Lung (tissue), 12 donors: Measurements from ENCODE around the gene PRSS50. TPM values are rescaled to one million over a fixed set of nuclear protein-coding genes. Genes with fewer than 3 reads are reported as not detected.

Experiments
- ATAC-seq: fragments of 200-7000 bp; cut with Tn5 transposase; one replicate; pipeline ENCODE4 v1.9.1; 2020; ENCODE audit warnings: moderate number of reproducible peaks; ENCODE audit not compliant: insufficient read depth, low FRiP score
- DNase-seq, 3 donors: peaks; one replicate each; pipeline ENCODE4 v3.0.0-alpha.2; 2013 to 2017
- H3K27ac ChIP-seq, 2 donors: one replicate each; pipeline ENCODE4 v1.5.1; 2013; ENCODE audit warnings: mild to moderate bottlenecking in 2 of 2, moderate library complexity in 2 of 2, control low read depth in 1 of 2, inconsistent platforms in 1 of 2, low read depth in 1 of 2, low read length in 1 of 2
- H3K27me3 ChIP-seq, 3 donors: one replicate each; pipeline ENCODE4 v1.5.1; 2013; ENCODE audit warnings: low read length in 2 of 3; ENCODE audit not compliant: control insufficient read depth in 3 of 3, insufficient read depth in 3 of 3
- H3K36me3 ChIP-seq, 4 donors: one replicate each; pipeline ENCODE4 v1.5.1; 2013; ENCODE audit warnings: low read length in 4 of 4, mild to moderate bottlenecking in 1 of 4, moderate library complexity in 1 of 4; ENCODE audit not compliant: control insufficient read depth in 4 of 4, insufficient read depth in 4 of 4
- H3K4me1 ChIP-seq, 5 donors: one replicate each; pipeline ENCODE4 v1.5.1; 2013; ENCODE audit warnings: low read length in 5 of 5, mild to moderate bottlenecking in 2 of 5, moderate library complexity in 1 of 5; ENCODE audit not compliant: control insufficient read depth in 5 of 5, insufficient read depth in 5 of 5
- H3K4me3 ChIP-seq: one replicate; pipeline ENCODE4 v1.5.1; 2013; ENCODE audit warnings: mild to moderate bottlenecking, control low read depth, moderate library complexity
- H3K9ac ChIP-seq, 2 donors: one replicate each; pipeline ENCODE4 v1.5.1; 2013; ENCODE audit warnings: low read length in 2 of 2, control low read depth in 1 of 2; ENCODE audit not compliant: insufficient read depth in 1 of 2
- H3K9me3 ChIP-seq, 4 donors: one replicate each; pipeline ENCODE4 v1.5.1; 2013; ENCODE audit warnings: low read length in 3 of 4, mild to moderate bottlenecking in 1 of 4, moderate library complexity in 1 of 4; ENCODE audit not compliant: control insufficient read depth in 4 of 4, insufficient read depth in 3 of 4
- WGBS, 2 donors: extraction: QIAGEN DNeasy Blood & Tissue Kit; methylation state at CpG; one replicate each; pipeline ENCODE4 v1.1.7; 2013; 5-methylcytosine and 5-hydroxymethylcytosine counted together
- polyA plus RNA-seq, 2 donors: library from polyadenylated mRNA; stranded (reverse); fragments of 200-250 nt; gene quantifications; one replicate each; pipeline ENCODE4 v1.2.1, GENCODE V29; 2013
- total RNA-seq, 2 donors: library from RNA; depleted of rRNA in 1 of 2; stranded (reverse); fragments of >200 nt in 1 of 2; gene quantifications; one replicate each; pipeline ENCODE4 v1.2.1, GENCODE V29; 2014 to 2021
- TF ChIP-seq, protein P1 (sequence below): IDR thresholded peaks from 2 replicates; pipeline ENCODE4 v1.5.1; 2012; ENCODE audit warnings: mild to moderate bottlenecking; ENCODE audit errors: control extremely low read depth, extremely low read depth
- donor health status: control.
- donor health status: control.
- donor health status: Bipolar disorder and iron deficiency.
- donor health status: healthy.
- donor health status: DM: yes; HTN: yes; CAD: no.

The PRSS50 gene
- total and polyA plus RNA-seq, 4 donors: 0.08 to 2.2 (median 0.31) TPM

DNA sequence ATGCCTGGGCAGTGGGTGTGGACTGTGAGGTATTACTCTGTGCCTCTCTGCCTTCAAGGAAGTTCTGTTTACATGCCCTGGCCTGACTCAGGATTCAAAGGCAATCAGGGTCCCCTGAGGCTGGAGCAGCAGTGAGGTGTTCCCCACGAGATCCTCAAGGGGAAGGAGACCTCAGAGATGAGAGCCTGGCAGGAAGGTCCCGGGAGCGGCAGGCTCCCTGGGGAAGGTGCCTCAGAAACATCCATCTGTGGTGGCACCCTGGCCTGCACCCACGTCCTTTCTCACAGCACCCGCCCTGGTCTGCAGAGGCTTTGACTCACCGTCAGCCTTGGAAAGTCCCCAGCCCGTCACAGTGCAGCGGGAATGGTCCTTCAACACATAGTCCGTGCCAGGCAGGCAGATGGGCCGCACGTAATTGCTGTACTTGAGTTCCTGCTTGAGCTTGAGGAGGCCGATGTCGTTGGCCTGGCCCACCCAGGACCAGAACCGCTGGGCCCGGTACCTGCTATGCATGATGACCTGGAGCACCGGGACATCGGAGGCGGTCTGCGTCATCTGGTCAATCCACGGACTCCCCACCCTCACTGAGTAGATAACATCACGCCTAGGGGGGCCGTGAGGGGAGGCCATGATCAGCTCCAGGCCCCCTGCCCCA lies 3.6 kb downstream of the PRSS50 start:
- H3K9ac ChIP-seq: no peak overlapping the region
- TF ChIP-seq, protein P1, sequence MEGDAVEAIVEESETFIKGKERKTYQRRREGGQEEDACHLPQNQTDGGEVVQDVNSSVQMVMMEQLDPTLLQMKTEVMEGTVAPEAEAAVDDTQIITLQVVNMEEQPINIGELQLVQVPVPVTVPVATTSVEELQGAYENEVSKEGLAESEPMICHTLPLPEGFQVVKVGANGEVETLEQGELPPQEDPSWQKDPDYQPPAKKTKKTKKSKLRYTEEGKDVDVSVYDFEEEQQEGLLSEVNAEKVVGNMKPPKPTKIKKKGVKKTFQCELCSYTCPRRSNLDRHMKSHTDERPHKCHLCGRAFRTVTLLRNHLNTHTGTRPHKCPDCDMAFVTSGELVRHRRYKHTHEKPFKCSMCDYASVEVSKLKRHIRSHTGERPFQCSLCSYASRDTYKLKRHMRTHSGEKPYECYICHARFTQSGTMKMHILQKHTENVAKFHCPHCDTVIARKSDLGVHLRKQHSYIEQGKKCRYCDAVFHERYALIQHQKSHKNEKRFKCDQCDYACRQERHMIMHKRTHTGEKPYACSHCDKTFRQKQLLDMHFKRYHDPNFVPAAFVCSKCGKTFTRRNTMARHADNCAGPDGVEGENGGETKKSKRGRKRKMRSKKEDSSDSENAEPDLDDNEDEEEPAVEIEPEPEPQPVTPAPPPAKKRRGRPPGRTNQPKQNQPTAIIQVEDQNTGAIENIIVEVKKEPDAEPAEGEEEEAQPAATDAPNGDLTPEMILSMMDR: no peak
- H3K27ac ChIP-seq: no peak overlapping the region
- H3K4me3 ChIP-seq: no peak overlapping the region
- no peaks in the 10 kb centered on the region for H3K27me3 ChIP-seq
- no peaks in the 10 kb centered on the region for H3K9me3 ChIP-seq
- H3K36me3 ChIP-seq: no peaks in the 10 kb centered on the region
- DNase-seq (no peak), ATAC-seq (peak; percentile 46)
- no peaks in the 10 kb centered on the region for H3K4me1 ChIP-seq
- 72 to 88% methylated on average over 22 of the region's 22 CpGs for WGBS, 2 donors

GRCh38 chr3:46713050-46713897 lies 4.4 kb downstream of the PRSS50 start:
- Histone ChIP-seq H3K4me1 (no peaks in the 10 kb centered on the region), H3K36me3 (no peaks in the 10 kb centered on the region), H3K9ac (no peak overlapping the region), H3K27ac (no peak overlapping the region), H3K27me3 (no peaks in the 10 kb centered on the region), H3K4me3 (no peak overlapping the region), H3K9me3 (no peaks in the 10 kb centered on the region)
- ATAC-seq (no peak), DNase-seq (no peak)
- 84 to 87% methylated on average over 14 of the region's 14 CpGs for WGBS, 2 donors
- TF ChIP-seq, protein P1: no peak

GRCh38 chr3:46712191-46713049 lies 5.2 kb downstream of the PRSS50 start:
- no peak overlapping the region for H3K27ac ChIP-seq
- no peaks in the 10 kb centered on the region for H3K36me3 ChIP-seq
- H3K4me3 ChIP-seq: no peak overlapping the region
- H3K9ac ChIP-seq: no peak overlapping the region
- TF ChIP-seq, protein P1: no peak
- WGBS, 2 donors: 84 to 85% methylated on average over 13 of the region's 13 CpGs
- no peaks in the 10 kb centered on the region for H3K27me3 ChIP-seq
- no peaks in the 10 kb centered on the region for H3K4me1 ChIP-seq
- no peak for DNase-seq
- ATAC-seq: no peak
- H3K9me3 ChIP-seq: no peaks in the 10 kb centered on the region
